GM12865 (cell line): ENCODE results near the gene GPR31.
A peak's percentile ranks its signal among the peaks of the same experiment; 100 is the strongest.

Experiments used
- DNase-seq: peaks from one replicate; pipeline ENCODE4 v3.0.0; 2010; ENCODE audit warnings: low read depth
- H3K4me3 ChIP-seq: 2 replicates; pipeline ENCODE4 v1.5.1; 2011; ENCODE audit warnings: mild to moderate bottlenecking, low read depth, low read length, control low read depth
- TF ChIP-seq, protein P1 (sequence below): IDR thresholded peaks from 2 replicates; pipeline ENCODE4 v1.5.1; 2011; ENCODE audit warnings: low read length, control low read depth, low read depth, inconsistent platforms; ENCODE audit not compliant: insufficient read depth; ENCODE audit errors: missing control alignments

GPR31 gene

GRCh38 chr6:167121335-167121841, 36.4 kb downstream of the GPR31 start:
- H3K4me3 ChIP-seq: no peak overlapping the region
- no peak for DNase-seq

DNA sequence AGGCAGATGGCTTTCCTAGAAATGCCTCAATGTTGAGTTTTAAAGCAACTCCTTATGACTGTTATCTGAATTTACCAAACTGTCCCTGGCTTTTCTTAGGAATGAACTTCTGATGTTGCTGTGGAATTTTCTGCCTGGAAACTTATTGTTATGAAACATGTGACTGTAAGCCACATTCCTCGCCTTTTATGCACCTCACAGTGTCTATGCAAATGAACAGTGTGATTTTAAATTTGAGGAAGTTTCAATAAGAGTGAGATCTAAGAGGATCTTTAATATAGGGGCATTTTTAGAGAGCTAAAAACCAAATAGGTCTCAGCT, 37.2 kb downstream of the GPR31 start:
- H3K4me3 ChIP-seq: no peak overlapping the region
- TF ChIP-seq, protein P1, sequence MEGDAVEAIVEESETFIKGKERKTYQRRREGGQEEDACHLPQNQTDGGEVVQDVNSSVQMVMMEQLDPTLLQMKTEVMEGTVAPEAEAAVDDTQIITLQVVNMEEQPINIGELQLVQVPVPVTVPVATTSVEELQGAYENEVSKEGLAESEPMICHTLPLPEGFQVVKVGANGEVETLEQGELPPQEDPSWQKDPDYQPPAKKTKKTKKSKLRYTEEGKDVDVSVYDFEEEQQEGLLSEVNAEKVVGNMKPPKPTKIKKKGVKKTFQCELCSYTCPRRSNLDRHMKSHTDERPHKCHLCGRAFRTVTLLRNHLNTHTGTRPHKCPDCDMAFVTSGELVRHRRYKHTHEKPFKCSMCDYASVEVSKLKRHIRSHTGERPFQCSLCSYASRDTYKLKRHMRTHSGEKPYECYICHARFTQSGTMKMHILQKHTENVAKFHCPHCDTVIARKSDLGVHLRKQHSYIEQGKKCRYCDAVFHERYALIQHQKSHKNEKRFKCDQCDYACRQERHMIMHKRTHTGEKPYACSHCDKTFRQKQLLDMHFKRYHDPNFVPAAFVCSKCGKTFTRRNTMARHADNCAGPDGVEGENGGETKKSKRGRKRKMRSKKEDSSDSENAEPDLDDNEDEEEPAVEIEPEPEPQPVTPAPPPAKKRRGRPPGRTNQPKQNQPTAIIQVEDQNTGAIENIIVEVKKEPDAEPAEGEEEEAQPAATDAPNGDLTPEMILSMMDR: no peak
- DNase-seq: no peak

More at GRCh38 chr6:167121335-167121841, 36.4 kb downstream of the GPR31 start:
- TF ChIP-seq, protein P1: no peak

GRCh38 chr6:167119670-167120582, 37.9 kb downstream of the GPR31 start:
- TF ChIP-seq, protein P1: peak; percentile 54
- no peak overlapping the region for H3K4me3 ChIP-seq
- peak; percentile 69 for DNase-seq

DNA sequence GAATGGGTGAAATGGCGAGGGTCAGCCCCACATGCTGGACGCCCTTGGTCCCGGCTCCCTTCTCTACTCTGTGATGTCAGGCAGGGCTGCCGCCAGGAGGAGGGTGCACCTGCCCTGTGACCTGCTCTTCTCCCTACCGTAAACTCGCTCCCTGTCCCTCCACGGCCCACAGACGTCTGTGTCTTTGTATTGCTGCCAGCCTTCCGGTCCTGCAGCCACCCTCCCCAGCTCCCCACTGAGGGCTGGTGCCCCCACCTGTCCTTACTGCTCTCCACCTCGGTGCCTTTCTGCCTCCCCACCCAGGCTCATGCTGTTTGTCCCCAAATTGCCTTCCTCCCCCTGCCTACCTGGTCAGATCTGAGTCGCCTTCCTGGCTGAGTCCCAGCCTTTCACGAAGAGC, 38.9 kb downstream of the GPR31 start:
- H3K4me3 ChIP-seq: peak overlapping the region; percentile 5; the same call in 1 of the 2 replicates
- TF ChIP-seq, protein P1: no peak

GRCh38 chr6:167118006-167118405, 39.8 kb downstream of the GPR31 start:
- no peak for DNase-seq
- TF ChIP-seq, protein P1: no peak

More for the DNA sequence above, 38.9 kb downstream of the GPR31 start:
- DNase-seq: no peak

GRCh38 chr6:167116838-167117228, 40.9 kb downstream of the GPR31 start:
- no peak for DNase-seq

More at GRCh38 chr6:167118006-167118405, 39.8 kb downstream of the GPR31 start:
- H3K4me3 ChIP-seq: no peak overlapping the region

More at GRCh38 chr6:167116838-167117228, 40.9 kb downstream of the GPR31 start:
- TF ChIP-seq, protein P1: no peak
- no peak overlapping the region for H3K4me3 ChIP-seq
